ENCODE data around the gene CCDC170.

The CCDC170 gene

DNA sequence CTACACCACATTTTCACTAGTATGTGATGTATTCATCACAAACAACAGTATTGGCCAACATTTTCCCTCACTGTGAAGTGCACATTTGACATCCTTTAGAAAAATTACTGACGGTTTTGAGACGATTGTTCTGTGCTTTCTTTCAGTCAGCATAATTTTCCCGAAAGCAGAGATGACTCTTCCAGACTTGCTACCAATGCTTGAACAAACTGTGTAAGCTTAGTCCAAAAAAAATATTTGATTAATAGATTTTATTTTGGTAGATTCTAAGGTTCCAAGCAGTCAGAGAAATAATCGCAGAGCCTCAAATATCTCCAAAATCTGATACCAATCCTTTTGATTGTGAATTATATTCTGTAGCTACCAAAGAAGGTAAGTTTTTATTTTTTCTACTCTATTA, 162.6 kb downstream of the CCDC170 start:
- no peak for DNase-seq (ENCODE audit: low read depth)

DNA sequence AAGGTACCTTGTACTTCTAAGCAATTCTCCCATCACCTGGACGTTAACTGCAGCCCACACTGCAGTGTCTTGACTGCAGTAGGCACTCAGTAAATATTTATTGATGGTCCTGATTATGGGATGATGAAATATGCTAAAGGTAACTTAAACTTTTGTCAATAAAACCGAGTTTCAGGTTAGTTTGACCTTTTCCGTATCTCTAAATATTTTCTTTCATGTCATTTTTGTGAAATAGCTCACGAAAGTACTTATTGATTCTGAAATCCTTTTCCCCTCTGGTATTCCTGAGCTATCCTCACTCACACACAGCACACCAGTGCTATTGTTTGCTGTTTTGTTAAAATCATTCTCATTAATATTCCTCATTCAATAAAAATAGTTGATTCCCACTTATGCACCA, 164.3 kb downstream of the CCDC170 start:
- no peak for DNase-seq (ENCODE audit: low read depth)

DNA sequence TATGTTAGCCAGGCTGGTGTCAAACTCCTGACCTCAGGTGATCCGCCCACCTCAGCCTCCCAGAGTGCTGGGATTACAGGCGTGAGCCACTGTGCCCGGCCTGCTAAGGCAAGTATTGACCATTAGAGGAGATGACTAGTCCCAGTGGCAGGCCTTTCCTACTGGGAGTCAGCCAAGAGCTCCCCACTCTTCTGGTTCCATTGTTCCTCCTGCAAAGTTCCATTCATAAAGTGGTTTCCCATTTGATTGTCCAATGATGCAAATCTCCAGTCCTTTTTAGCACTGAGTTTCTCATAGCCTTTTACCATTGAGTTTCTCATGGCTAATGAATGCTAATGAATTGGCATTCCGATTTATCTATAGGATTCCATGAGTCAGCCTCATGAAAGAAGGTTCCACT, 165.4 kb downstream of the CCDC170 start:
- DNase-seq (ENCODE audit: low read depth): no peak

DNA sequence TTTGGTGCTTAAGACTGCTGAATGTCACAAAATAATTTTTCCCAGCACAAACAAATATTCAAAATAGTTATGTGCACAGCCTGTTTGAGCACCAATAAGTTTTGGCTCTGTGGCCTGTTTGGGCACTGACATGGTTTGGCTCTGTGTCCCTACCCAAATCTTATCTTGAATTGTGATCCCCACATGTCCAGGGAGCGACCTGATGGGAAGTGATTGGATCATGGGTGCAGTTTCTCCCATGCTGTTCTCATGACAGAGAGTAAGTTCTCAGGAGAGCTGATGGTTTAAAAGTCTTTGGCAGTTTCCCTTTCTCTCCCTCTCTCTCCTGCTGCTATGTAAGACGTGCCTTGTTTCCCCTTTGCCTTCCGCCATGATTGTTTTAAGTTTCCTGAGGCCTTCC, 167.7 kb downstream of the CCDC170 start:
- no peak for DNase-seq (ENCODE audit: low read depth)

DNA sequence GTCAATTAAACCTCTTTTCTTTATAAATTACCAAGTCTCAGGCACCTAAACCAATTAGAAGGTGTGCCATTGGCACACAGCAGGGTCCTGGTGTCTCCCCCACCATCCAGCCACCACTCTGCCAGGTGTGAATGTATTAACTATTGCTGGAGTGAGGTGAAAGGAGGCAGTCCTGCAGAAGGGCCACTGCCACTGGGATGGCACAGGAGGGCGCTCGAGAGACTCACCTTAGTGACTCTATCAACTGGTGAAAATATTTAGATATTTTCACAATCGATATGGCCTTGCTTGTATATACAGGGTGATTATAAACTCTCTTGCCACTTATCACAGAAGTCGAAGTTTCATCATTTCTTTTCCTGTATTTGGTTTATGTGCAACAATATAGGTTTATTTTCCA, 168.1 kb downstream of the CCDC170 start:
- no peak for DNase-seq (ENCODE audit: low read depth)

DNA sequence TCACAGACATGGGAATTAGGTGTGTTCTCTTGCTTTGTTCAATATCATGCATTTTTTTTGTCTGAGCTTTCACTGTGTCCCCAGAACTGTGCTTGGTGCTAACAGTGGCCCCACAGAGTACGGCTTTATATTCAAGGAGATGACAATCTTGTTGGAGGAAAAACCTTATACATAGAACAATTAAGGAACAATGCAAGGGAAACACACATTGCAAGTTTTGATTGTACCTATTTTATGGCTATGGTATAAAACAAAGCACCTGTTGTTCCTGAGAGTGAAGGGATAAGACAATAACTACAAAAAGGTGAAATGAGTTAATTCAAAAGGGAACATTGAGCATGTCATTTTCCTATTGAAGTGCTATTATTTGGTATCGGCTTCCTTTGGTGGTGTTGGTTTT, 169.7 kb downstream of the CCDC170 start:
- no peak for DNase-seq (ENCODE audit: low read depth)

DNA sequence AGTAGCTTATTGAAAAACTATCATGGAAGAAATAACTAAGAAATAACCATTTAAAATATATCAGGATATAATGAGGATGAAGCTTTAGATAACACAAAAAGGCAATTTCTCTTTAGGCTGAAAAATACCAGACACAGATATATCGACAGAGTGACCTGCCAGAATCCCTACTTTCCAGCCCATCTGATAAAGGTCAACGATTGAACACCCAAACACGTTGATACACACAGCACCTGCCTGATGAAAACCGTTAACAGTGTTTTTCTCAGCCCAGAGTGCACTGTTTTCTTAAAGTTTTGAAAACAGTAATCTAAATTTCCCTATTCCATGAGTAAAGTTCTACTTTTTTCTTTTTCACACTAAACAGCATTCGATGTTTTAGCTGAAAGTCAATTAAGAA, 170.6 kb downstream of the CCDC170 start:
- DNase-seq (ENCODE audit: low read depth): no peak

DNA sequence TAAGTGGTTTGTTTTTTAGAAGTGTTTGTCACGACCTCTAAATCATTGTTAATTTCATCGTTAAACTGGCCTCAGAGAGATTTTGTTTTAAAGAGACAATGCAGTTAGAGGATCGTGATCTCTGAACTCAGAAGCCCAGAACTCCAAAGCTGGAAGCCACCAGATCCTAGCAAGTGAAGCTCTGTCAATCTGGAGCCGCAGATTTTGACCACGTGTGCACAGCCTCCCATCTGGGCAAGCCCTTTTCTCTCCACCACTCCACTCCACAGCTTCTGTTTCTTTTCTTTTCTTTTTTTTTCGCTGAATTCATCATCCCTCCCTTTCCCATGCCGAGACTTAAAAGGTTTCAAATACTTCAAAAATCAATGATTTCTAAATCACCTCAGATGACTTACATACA, 171.5 kb downstream of the CCDC170 start:
- no peak for DNase-seq (ENCODE audit: low read depth)

DNA sequence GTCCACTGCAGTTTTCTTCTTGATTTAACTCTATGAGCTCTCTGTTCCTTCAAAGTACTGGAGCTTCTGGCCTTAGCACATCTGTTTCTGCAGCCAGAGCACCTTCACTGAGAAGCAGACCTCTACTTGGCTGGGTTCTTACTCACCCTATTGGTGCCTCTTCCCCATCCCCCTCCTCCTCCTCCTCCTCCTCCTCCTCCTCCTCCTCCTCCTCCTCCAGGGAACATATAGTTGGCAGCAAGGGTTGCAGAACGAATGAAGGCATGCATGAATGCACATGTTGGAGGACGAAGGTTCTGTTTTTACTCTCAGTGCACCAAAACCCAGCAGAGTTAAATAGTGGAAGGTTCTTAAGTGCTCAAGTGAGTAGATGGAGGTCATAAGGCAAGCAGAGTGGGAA, 172.7 kb downstream of the CCDC170 start:
- no peak for DNase-seq (ENCODE audit: low read depth)

DNA sequence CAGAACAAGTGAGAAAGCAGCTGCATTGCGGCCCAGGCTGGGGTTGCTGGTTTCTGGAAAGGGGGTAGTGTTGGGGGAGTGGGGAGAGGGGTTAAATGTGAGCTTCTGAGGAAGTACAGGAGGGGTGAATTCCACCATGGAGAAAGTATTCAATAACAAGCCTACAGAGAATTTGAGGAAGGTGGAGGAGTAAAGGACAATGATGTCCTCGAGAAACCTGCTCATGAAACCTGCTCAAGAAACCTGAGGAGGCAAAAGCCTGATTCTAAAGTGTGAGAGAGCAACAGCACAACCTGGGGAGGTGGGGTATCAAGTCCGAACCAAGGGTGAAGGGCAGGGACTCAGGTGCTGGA, 175.4 kb downstream of the CCDC170 start:
- DNase-seq (ENCODE audit: low read depth): no peak

DNA sequence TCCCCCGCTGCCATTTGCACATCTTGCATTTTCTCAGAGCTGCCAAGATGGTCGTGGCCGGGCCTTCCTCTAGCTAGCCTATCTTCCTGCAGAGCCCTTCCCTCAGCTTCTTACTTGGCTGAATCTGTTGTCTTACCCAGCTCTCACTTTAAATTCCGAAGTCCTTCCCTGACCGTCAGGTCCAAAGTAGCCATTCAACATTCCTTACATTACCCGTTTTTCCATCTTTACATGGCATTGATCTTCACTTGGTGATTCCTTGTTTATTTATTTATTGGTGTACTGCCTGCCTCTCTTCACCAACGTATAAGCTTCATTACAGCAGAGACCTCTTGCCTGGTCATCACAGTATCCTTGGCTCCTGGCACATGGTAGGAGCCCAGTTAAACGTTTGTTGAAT, 176.3 kb downstream of the CCDC170 start:
- DNase-seq (ENCODE audit: low read depth): no peak

All from activated T-helper 1 cell treated with Interleukin-2 at 50 U/mL for 16 hours (primary cell).